Lung (tissue), 12 donors: ENCODE data around the gene UBAP1L. TPM values are rescaled to one million over a fixed set of nuclear protein-coding genes. Genes with fewer than 3 reads are reported as not detected.

Experiments used
- ATAC-seq: fragments of 200-7000 bp; cut with Tn5 transposase; one replicate; pipeline ENCODE4 v1.9.1; 2020; ENCODE audit warnings: moderate number of reproducible peaks; ENCODE audit not compliant: insufficient read depth, low FRiP score
- DNase-seq, 3 donors: peaks; one replicate each; pipeline ENCODE4 v3.0.0-alpha.2; 2013 to 2017
- H3K27ac ChIP-seq, 2 donors: one replicate each; pipeline ENCODE4 v1.5.1; 2013; ENCODE audit warnings: mild to moderate bottlenecking in 2 of 2, moderate library complexity in 2 of 2, control low read depth in 1 of 2, inconsistent platforms in 1 of 2, low read depth in 1 of 2, low read length in 1 of 2
- H3K27me3 ChIP-seq, 3 donors: one replicate each; pipeline ENCODE4 v1.5.1; 2013; ENCODE audit warnings: low read length in 2 of 3; ENCODE audit not compliant: control insufficient read depth in 3 of 3, insufficient read depth in 3 of 3
- H3K36me3 ChIP-seq, 4 donors: one replicate each; pipeline ENCODE4 v1.5.1; 2013; ENCODE audit warnings: low read length in 4 of 4, mild to moderate bottlenecking in 1 of 4, moderate library complexity in 1 of 4; ENCODE audit not compliant: control insufficient read depth in 4 of 4, insufficient read depth in 4 of 4
- H3K4me1 ChIP-seq, 5 donors: one replicate each; pipeline ENCODE4 v1.5.1; 2013; ENCODE audit warnings: low read length in 5 of 5, mild to moderate bottlenecking in 2 of 5, moderate library complexity in 1 of 5; ENCODE audit not compliant: control insufficient read depth in 5 of 5, insufficient read depth in 5 of 5
- H3K4me3 ChIP-seq: one replicate; pipeline ENCODE4 v1.5.1; 2013; ENCODE audit warnings: mild to moderate bottlenecking, control low read depth, moderate library complexity
- H3K9ac ChIP-seq, 2 donors: one replicate each; pipeline ENCODE4 v1.5.1; 2013; ENCODE audit warnings: low read length in 2 of 2, control low read depth in 1 of 2; ENCODE audit not compliant: insufficient read depth in 1 of 2
- H3K9me3 ChIP-seq, 4 donors: one replicate each; pipeline ENCODE4 v1.5.1; 2013; ENCODE audit warnings: low read length in 3 of 4, mild to moderate bottlenecking in 1 of 4, moderate library complexity in 1 of 4; ENCODE audit not compliant: control insufficient read depth in 4 of 4, insufficient read depth in 3 of 4
- WGBS, 2 donors: extraction: QIAGEN DNeasy Blood & Tissue Kit; methylation state at CpG; one replicate each; pipeline ENCODE4 v1.1.7; 2013; 5-methylcytosine and 5-hydroxymethylcytosine counted together
- polyA plus RNA-seq, 2 donors: library from polyadenylated mRNA; stranded (reverse); fragments of 200-250 nt; gene quantifications; one replicate each; pipeline ENCODE4 v1.2.1, GENCODE V29; 2013
- total RNA-seq, 2 donors: library from RNA; depleted of rRNA in 1 of 2; stranded (reverse); fragments of >200 nt in 1 of 2; gene quantifications; one replicate each; pipeline ENCODE4 v1.2.1, GENCODE V29; 2014 to 2021
- TF ChIP-seq, protein P1 (sequence below): IDR thresholded peaks from 2 replicates; pipeline ENCODE4 v1.5.1; 2012; ENCODE audit warnings: mild to moderate bottlenecking; ENCODE audit errors: control extremely low read depth, extremely low read depth
- donor health status: control.
- donor health status: control.
- donor health status: Bipolar disorder and iron deficiency.
- donor health status: healthy.
- donor health status: DM: yes; HTN: yes; CAD: no.

UBAP1L gene
- total and polyA plus RNA-seq, 4 donors: 0.96 to 5.4 (median 3.4) TPM

GRCh38 chr15:65088643-65089021 lies 26.4 kb downstream of the UBAP1L start:
- Histone ChIP-seq H3K4me1 (peaks cover 0 to 91% (median 63%) of the 10 kb centered on the region in 5 donors), H3K36me3 (no peaks in the 10 kb centered on the region), H3K27ac (peak overlapping the region; percentile 82 to 84), H3K9me3 (no peaks in the 10 kb centered on the region), H3K4me3 (no peak overlapping the region), H3K9ac (no peak overlapping the region), H3K27me3 (no peaks in the 10 kb centered on the region)
- 66 to 70% methylated on average over 6 of the region's 6 CpGs for WGBS, 2 donors
- TF ChIP-seq, protein P1, sequence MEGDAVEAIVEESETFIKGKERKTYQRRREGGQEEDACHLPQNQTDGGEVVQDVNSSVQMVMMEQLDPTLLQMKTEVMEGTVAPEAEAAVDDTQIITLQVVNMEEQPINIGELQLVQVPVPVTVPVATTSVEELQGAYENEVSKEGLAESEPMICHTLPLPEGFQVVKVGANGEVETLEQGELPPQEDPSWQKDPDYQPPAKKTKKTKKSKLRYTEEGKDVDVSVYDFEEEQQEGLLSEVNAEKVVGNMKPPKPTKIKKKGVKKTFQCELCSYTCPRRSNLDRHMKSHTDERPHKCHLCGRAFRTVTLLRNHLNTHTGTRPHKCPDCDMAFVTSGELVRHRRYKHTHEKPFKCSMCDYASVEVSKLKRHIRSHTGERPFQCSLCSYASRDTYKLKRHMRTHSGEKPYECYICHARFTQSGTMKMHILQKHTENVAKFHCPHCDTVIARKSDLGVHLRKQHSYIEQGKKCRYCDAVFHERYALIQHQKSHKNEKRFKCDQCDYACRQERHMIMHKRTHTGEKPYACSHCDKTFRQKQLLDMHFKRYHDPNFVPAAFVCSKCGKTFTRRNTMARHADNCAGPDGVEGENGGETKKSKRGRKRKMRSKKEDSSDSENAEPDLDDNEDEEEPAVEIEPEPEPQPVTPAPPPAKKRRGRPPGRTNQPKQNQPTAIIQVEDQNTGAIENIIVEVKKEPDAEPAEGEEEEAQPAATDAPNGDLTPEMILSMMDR: no peak
- DNase-seq (no peak), ATAC-seq (no peak)

DNA sequence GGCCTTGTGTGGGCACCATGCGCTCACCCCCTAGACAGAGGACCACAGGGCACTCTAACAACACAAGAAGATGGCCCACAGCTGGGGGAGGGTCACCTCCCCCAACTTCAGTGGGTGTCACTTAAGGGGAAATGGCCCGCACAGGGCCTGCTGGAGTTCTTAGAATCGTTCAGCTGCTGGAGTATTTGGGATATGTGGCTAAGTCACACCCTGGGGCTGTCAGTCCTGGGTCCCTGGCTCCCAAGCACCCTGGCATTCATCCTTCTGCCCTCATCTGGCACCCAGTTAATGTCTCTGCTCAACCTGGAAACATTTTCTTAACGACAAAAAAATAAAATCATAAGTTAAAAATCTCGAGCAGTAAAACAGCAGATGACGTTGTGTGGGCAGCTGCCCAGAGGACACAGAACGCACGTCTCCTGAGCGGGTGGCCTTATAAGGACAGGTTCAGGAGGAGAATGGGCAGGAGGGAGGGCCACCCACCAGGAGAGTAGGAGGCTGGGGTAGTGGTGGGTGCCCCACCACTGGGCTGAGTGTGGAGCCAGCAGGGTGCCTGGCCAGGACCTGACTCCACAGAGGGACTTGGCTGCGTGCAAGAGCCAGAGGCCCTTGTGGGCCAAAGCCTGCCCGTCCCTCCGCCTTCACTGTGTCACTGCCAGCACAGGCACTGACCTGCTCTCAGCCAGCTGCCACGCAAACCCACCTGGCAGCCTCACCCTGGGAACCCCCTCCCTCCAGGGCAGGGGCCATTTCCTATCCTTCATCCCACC lies 26.9 kb downstream of the UBAP1L start:
- Histone ChIP-seq H3K36me3 (no peaks in the 10 kb centered on the region), H3K9ac (peak overlapping the region in 1 of 2 donors; percentile 7), H3K27ac (peak overlapping the region; percentile 82 to 84), H3K27me3 (no peaks in the 10 kb centered on the region), H3K4me1 (peaks cover 0 to 97% (median 67%) of the 10 kb centered on the region in 5 donors), H3K4me3 (no peak overlapping the region), H3K9me3 (no peaks in the 10 kb centered on the region)
- TF ChIP-seq, protein P1: no peak
- DNase-seq (peak; percentile 85 to 89 (median 88)), ATAC-seq (no peak)
- 58 to 73% methylated on average over 13 of the region's 13 CpGs for WGBS, 2 donors

- no peaks in the 10 kb centered on the region for H3K27me3 ChIP-seq
- H3K36me3 ChIP-seq: no peaks in the 10 kb centered on the region
- no peak overlapping the region for H3K4me3 ChIP-seq
- DNase-seq: peak in 1 of 3 donors; percentile 53
- TF ChIP-seq, protein P1: no peak
- H3K4me1 ChIP-seq: peaks cover under 1 to 100% (median 74%) of the 10 kb centered on the region in 5 donors
- H3K27ac ChIP-seq: peak overlapping the region; percentile 82 to 83
- no peak for ATAC-seq
- H3K9me3 ChIP-seq: no peaks in the 10 kb centered on the region
- H3K9ac ChIP-seq: peak overlapping the region in 1 of 2 donors; percentile 7
- 68 to 85% methylated on average over 3 of the region's 3 CpGs for WGBS, 2 donors
These were observed 27.6 kb downstream of the UBAP1L start for GRCh38 chr15:65087411-65087810.
